ENCODE data around the gene MMP1.
"Not testable (repeated sequence)": the region's sequence is repeated elsewhere in the genome, so short reads cannot be mapped to it uniquely, and the experiment has no call there.

MMP1 gene

DNA sequence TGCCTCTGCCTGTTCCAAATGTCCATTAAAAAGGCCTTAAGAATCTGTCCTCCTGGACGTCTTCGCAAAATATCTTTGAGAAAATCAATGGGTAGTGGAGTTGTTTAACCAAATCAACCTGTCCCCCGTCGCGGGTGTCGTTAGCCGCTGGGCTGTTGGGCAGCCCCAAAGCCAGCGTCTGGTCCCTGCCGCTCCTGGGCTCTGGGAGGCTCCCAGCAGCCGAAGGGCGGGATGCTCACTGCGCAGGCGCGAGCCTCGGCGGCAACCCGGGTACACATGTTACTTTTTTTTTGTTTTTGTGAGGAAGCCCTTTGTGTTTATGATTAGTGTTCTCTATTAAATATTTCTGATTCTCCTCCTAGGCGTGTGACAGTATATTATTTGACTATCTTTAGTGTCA, 30.2 kb downstream of the MMP1 start:
- no peak overlapping the region for H3K27ac ChIP-seq
- DNase-seq (ENCODE audit: low read depth, low spot score): no peak

- no peak for DNase-seq (ENCODE audit: low read depth, low spot score)
- peak overlapping the region; percentile 96 for H3K27ac ChIP-seq
Measured at GRCh38 chr11:102763440-102763839, 34.5 kb downstream of the MMP1 start.

- H3K27ac ChIP-seq: peak overlapping the region; percentile 96
- peak; percentile 78 for DNase-seq (ENCODE audit: low read depth, low spot score)
Measured at GRCh38 chr11:102762361-102762767, 35.6 kb downstream of the MMP1 start.

DNA sequence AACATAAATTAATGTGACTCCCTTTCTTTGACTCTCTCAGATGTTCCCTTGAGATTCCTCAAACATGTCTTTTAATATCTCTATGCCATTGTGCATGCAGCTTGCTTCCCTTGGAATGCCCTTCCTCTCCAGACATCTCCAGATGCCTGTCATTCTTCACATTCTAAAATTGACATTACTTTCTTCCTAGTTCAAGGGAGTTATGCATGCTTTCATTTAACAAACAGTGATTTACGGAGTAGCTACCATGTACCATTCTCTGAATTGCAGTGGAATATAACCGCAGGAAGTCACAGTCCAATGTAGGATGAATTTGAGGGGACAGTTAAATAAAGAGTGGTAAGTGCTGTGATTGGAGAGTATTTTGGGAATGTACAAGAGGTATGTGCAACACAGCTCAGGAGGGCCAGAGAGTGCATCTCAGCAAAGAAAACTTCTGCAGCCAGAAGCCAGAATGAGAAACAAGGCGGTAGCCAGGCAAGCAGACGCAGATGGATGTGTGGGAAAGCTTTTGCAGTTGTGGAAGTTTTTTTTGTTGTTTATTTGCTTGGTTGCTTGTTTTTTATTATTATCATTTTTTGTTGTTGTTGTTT, 36.2 kb downstream of the MMP1 start:
- DNase-seq (ENCODE audit: low read depth, low spot score): no peak

DNA sequence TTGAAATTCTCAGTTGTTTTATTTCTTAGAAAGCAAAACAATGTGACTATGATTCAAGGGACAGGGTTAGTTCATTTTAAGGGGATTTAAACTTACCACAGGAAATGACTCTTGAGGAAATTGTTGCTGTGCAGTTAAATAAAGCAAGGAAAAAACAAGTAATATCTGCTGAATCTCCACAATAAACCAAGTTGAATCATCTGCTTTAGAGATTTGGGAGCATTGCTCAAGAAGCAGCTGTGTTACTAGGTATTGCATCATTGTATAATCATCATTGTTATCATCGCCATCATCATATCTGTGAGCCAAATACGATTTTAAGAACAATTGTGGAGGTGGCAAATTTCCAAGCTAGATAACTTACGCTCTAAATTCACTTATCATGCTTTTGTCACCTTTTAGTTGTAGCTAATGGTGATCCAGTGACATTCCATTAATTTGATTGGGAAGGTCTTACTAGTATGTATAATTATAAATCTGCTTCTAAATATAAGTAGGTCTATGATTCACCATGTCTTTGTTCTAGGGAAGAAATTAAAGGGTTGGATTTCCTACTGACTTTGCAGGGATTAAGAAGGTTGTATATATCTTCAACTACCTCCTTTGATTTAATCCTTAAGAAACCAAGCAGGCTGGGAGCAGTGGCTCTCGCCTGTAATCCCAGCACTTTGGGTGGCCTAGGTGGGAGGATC, 37.5 kb downstream of the MMP1 start:
- peak overlapping the region; percentile 96 for H3K27ac ChIP-seq
- peak; percentile 95 for DNase-seq (ENCODE audit: low read depth, low spot score)

More for the DNA sequence above, 36.2 kb downstream of the MMP1 start:
- peak overlapping the region; percentile 96 for H3K27ac ChIP-seq

DNA sequence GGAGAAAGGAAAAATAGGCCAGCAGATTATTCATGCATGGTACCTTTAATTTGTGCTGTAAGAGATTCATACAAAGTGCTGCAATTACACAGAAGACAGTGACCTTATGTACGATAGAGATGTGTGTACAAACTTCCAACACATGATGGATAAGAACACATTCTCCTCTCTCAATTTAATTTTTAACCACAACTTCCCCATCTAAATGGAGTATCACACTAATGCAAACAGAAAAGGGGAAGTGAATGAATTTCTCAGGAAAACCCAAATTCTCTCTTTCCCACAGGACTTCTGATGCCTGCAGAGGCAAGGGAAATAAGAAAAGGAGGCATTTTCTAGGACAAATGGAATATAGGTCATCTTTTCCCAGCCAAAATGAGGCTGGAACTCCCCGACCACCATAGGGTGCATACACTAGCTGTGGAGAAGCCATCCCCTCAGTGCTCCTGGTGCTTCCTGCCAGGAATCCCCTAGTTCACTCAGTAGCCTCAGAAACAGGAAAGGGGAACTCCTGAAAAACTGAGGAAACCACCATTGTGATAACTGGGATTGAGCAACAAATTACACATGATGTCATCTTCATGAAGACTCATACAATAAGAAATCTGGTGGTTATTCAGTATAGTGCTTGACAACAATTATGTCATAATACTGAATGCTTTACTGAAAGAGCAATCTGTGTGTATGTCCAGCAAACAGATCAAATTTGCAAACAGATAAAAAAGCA, 40.0 kb downstream of the MMP1 start:
- DNase-seq (ENCODE audit: low read depth, low spot score): peak; percentile 73
- H3K27ac ChIP-seq: peak overlapping the region; percentile 46

DNA sequence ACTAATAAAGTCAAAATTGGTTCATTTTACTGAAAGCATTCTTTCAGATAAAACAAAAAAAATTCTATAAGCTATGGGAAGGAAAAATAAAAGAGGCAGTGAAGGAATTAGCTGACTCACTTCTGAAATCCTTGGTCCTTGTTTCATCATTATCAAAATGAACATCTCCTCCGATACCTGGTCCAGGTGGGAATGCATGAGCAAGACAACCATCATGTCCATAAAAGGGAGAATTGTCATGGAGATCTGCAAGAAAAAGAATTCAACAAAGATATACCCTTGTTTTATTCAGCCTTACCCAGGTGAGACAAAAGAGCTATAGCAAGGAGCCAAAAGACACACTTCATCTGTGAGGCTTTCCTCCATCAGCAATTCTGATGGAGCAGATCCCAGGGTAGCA, 44.7 kb downstream of the MMP1 start:
- H3K27ac ChIP-seq: peak overlapping the region; percentile 30
- DNase-seq (ENCODE audit: low read depth, low spot score): no peak

DNA sequence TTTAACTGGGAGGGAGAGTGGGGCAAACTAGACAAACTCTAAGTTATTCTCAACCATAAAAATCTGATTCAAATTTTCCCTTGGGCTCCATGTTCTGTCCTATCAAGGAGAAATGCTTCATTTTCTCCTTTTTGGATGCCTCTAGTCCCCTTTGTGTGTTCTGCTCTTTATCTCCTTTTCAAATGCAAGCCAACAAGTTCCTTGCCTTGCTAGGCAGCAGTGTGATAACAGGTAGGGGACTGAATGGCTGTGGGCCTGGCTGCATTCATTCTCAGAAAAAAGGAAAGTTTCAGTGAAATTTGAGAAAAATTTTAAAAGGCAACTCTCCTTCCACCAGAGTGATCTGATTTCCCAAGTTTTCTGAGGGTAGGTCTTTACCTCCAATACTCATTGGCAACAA, 46.3 kb downstream of the MMP1 start:
- no peak for DNase-seq (ENCODE audit: low read depth, low spot score)

DNA sequence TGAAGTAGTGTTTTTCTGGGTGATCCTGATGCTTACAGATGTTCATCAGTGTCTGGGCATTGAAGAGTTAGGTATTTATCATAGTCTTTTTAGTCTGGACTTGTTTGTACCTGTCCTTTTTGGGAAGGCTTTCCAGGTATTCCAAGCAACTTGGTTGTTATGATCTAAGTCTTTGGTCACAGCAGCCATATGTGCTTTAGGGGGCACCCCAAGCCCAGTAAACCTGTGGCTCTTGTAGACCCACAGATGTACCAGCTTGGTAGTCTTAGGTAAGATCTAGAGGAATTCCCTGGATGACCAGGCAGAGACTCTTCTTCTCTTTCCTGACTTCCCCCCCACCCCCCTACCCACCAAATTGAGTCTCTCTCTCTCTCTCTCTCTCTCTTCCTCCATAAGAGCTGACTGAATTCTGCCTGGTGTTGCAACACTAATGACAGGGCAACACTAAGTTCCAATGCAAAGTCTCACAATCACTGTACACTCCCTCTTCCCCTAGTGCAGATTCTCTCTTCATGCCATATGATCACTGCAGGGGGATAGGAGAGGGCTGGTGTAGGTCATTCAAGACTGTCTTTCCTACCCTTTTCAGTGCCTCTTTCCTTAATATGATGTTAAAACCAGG, 48.7 kb downstream of the MMP1 start:
- peak overlapping the region; percentile 70 for H3K27ac ChIP-seq
- no peak for DNase-seq (ENCODE audit: low read depth, low spot score)

More for the DNA sequence above, 46.3 kb downstream of the MMP1 start:
- H3K27ac ChIP-seq: no peak overlapping the region

DNA sequence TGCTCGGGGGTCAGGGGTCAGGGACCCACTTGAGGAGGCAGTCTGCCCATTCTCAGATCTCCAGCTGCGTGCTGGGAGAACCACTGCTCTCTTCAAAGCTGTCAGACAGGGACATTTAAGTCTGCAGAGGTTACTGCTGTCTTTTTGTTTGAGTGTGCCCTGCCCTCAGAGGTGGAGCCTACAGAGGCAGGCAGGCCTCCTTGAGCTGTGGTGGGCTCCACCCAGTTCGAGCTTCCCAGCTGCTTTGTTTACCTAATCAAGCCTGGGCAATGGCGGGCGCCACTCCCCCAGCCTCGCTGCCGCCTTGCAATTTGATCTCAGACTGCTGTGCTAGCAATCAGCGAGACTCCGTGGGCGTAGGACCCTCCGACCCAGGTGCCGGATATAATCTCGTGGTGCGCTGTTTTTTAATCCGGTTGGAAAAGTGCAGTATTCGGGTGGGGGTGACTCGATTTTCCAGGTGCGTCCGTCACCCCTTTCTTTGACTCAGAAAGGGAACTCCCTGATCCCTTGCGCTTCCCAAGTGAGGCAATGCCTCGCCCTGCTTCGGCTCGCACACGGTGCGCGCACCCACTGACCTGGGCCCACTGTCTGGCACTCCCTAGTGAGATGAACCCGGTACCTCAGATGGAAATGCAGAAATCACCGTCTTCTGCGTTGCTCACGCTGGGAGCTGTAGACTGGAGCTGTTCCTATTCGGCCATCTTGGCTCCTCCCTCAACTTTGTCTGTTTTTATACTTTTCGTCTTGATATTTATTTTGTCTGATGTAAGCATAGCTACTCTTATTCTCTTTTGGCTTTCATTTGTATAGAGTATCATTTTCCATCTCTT, 51.0 kb downstream of the MMP1 start:
- not testable (repeated sequence) for DNase-seq (ENCODE audit: low read depth, low spot score)
- H3K27ac ChIP-seq: peak overlapping the region; percentile 70
